IPS-NIHi7 (cell line): ENCODE data around the gene ZIC4.

ENCODE experiments used
- DNase-seq: peaks from one replicate; pipeline ENCODE4 v3.0.0; 2012; ENCODE audit warnings: mixed read lengths; ENCODE audit errors: extremely low spot score

The ZIC4 gene

DNA sequence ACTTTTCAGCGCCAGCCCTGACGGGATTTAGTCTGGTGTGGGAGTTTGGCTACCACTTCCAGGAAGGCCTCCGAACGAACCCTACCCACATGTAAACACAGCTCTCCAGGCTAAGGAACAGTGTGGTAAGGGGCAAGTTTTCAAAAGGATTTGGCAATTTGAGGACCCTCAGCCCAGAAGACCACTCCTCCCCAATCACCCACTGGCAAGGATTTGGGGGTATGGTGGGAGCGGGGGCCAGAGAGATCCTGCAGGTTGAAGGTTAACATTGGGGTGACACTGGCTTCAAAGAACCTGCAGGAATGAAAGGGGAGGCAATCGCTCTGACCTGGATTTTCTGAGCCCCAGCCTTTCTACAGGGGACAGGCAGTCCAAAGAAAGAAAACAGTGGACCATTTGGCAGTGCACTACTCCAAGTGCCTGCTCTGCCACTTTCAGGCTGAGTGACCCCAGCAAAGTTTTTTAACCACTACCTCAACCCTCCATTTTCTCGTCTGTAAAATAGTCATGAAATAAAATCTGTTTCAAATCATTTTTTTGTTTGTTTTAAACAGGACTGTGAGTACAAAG, 34.5 kb downstream of the ZIC4 start:
- DNase-seq, result no peak

GRCh38 chr3:147371140-147371539, 35.2 kb downstream of the ZIC4 start:
- DNase-seq, result no peak

- DNase-seq, result no peak
Observed at GRCh38 chr3:147370349-147370748, 36.0 kb downstream of the ZIC4 start.

- DNase-seq, result no peak
Observed at GRCh38 chr3:147369661-147370123, 36.7 kb downstream of the ZIC4 start.

DNA sequence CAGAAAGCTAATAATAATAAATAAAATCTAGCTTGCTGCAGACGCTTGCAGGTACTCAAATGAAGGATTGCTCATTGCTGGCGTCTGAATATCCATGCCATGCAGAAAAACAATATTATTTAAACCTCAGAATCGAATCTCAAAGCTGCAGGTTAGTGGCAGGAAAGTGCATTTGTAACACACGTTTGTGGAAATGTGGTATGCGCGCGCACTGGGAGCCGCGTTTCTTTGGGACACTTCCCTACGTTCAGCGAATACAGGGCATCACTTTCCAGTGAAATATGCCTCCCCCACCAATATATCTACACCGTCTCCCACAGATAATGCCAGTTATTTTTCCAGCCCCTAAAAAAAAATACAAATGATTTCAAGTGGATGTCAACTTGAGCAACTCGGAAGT, 37.1 kb downstream of the ZIC4 start:
- DNase-seq, result no peak

GRCh38 chr3:147368561-147369221, 37.7 kb downstream of the ZIC4 start:
- no peak for DNase-seq

DNA sequence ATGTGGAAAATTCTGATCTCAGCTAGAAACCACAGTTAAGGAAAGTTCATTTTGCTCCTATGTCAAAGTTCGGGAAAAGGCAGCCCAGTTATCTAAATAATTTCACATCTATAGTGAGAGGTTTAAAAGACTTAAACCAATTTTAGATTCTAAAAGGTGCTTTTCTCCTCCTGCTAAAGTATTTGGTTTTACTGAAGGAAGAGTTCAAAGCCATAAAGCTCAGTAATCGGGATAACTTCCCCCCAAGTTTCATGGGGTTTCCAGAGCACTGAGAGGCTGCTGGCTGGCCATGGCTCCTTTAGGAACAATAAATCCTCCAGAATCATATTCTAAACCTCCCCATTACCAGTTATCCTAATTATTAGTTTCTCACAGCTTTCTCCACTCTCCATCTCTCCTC, 38.2 kb downstream of the ZIC4 start:
- DNase-seq, result no peak

- no peak for DNase-seq
Observed at GRCh38 chr3:147367676-147368075, 38.7 kb downstream of the ZIC4 start.

GRCh38 chr3:147365196-147366115, 40.9 kb downstream of the ZIC4 start:
- no peak for DNase-seq

GRCh38 chr3:147364771-147365170, 41.6 kb downstream of the ZIC4 start:
- no peak for DNase-seq

GRCh38 chr3:147361454-147362420, 44.6 kb downstream of the ZIC4 start:
- peak; percentile 68 for DNase-seq

GRCh38 chr3:147360646-147361453, 45.5 kb downstream of the ZIC4 start:
- peak; percentile 51 for DNase-seq

DNA sequence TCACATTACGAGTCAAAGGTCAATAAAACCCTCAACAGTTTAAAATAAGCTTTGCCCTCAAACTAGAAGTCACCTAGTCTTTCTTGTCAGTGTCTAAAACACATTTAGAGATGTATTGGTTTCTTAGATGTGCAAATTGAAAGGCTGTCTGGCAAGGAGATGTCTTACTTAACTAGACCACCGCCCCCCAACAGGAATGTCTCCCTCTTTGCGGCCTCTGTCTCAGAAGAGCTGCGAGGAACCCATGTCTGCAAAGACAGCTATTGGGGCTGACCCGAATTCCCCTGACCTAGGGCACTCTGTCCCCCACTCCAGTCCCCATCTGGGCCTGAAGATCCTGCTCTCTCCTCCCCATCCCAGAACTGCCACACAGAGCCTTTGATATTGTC, 46.3 kb downstream of the ZIC4 start:
- no peak for DNase-seq

DNA sequence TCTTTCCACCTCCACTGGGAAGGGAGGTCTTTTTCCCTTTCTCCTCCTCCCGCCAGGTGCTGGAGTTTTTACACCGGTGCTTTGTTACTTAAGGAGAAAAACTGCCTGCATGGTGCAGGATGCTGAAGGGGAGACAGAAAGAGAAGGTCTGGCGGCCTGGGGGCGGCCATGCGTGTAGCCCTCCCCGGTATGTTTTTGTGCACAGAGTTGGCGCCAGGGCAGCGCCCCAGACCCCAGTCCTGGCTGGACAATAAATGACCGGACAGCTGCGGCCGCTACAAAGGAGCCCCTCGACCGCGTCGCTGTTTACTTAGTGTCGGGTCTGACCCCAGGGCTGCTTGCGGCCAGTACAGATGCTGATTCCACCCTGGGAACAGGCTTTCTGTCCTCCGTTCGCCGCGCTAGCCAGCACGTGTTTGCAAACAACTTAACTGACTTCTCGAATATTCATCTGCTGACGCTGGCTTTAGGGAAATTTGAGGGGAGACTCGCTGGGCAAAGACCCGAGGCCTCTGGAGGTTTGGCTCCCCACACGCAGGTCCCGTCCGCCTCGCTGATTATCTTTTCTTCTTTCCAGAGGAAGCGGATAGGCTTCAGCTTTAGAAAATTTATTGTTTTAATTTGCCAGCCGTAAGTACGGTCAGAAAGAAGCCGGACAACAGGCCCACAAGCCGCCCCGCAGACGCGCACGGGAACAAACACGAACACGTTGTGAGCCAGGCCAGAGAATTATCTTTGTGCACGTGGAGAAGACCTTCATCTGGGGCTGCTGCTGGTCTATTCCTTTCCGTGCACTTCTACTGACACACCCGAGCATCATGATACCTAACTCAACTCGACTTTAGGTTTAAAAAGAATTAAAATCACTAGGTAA, 46.9 kb downstream of the ZIC4 start:
- no peak for DNase-seq

- DNase-seq, result no peak
Observed at GRCh38 chr3:147358144-147358992, 48.0 kb downstream of the ZIC4 start.

GRCh38 chr3:147356909-147357900, 49.1 kb downstream of the ZIC4 start:
- DNase-seq, result peak; percentile 53

- no peak for DNase-seq
Observed at GRCh38 chr3:147356145-147356908, 50.0 kb downstream of the ZIC4 start.
